Stimulated activated CD8-positive, alpha-beta memory T cell treated with anti-CD3 and anti-CD28 coated beads, Interleukin-2, amount 100 ng/mL, for 48 hours (primary cell): Measurements from ENCODE around the gene FYCO1.

Experiments
- DNase-seq, 2 donors: peaks; one replicate each; pipeline ENCODE4 v3.0.0-alpha.2; 2020; ENCODE audit warnings: low read depth in 2 of 2

FYCO1 gene

GRCh38 chr3:45887285-45887684 lies 108.3 kb downstream of the FYCO1 start:
- no peak for DNase-seq

- DNase-seq: no peak
Observed at GRCh38 chr3:45885979-45886705, 109.5 kb downstream of the FYCO1 start, which contains the start of gene CCR9. TSS of gene CCR9 (plus strand) at chr3:45886543. CDS start at chr3:45894934, 8,391 bp downstream.

- no peak for DNase-seq
Observed at GRCh38 chr3:45884368-45885201, 111.0 kb downstream of the FYCO1 start.

GRCh38 chr3:45881078-45882022 lies 114.3 kb downstream of the FYCO1 start:
- peak in 1 of 2 donors; percentile 14 for DNase-seq

- no peak for DNase-seq
Observed at GRCh38 chr3:45880725-45881077, 114.9 kb downstream of the FYCO1 start.

- DNase-seq: no peak
Observed at GRCh38 chr3:45878124-45878523, 117.5 kb downstream of the FYCO1 start.

GRCh38 chr3:45874677-45875346 lies 120.8 kb downstream of the FYCO1 start:
- DNase-seq: no peak

GRCh38 chr3:45873638-45874037 lies 122.0 kb downstream of the FYCO1 start:
- DNase-seq: no peak

GRCh38 chr3:45873036-45873435 lies 122.6 kb downstream of the FYCO1 start:
- no peak for DNase-seq

GRCh38 chr3:45872569-45872968 lies 123.1 kb downstream of the FYCO1 start:
- no peak for DNase-seq

GRCh38 chr3:45871780-45872179 lies 123.8 kb downstream of the FYCO1 start:
- DNase-seq: no peak

- peak; percentile 11 to 33 for DNase-seq
Observed at GRCh38 chr3:45870099-45870498, 125.5 kb downstream of the FYCO1 start.

- no peak for DNase-seq
Observed at GRCh38 chr3:45869638-45870037, 126.0 kb downstream of the FYCO1 start.

GRCh38 chr3:45868650-45869049 lies 127.0 kb downstream of the FYCO1 start:
- no peak for DNase-seq

- no peak for DNase-seq
Observed at GRCh38 chr3:45868213-45868612, 127.4 kb downstream of the FYCO1 start.
